Activated CD4-positive, alpha-beta T cell treated with anti-CD3 and anti-CD28 coated beads for 24 hours (primary cell): ENCODE data around the gene SAP30L.

Experiments
- DNase-seq, 2 donors: peaks; one replicate each; pipeline ENCODE4 v3.0.0-alpha.2; 2020; ENCODE audit warnings: low read depth in 2 of 2

SAP30L gene

GRCh38 chr5:154419236-154419635, 26.6 kb upstream of the SAP30L start:
- DNase-seq, result no peak

- DNase-seq, result no peak
Observed at GRCh38 chr5:154421868-154422267, 23.9 kb upstream of the SAP30L start.

GRCh38 chr5:154422298-154422697, 23.5 kb upstream of the SAP30L start:
- DNase-seq, result no peak

DNA sequence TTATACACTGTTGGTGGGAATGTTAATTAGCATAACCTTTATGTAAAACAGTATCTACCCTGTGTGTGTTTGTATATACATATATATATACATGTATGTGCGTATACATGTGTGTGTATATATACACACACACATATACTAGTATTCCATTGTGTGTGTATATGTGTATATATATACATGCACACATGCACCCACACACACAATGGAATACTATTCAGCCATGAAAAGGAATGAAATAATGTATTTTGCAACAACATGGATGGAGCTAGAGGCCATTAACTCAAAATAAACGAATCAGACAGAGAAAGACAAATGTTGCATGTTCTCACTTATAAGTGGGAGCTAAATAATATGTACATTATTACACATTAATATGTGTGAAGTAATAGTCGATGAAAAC, 17.6 kb upstream of the SAP30L start:
- no peak for DNase-seq

GRCh38 chr5:154429341-154429740, 16.5 kb upstream of the SAP30L start:
- no peak for DNase-seq

DNA sequence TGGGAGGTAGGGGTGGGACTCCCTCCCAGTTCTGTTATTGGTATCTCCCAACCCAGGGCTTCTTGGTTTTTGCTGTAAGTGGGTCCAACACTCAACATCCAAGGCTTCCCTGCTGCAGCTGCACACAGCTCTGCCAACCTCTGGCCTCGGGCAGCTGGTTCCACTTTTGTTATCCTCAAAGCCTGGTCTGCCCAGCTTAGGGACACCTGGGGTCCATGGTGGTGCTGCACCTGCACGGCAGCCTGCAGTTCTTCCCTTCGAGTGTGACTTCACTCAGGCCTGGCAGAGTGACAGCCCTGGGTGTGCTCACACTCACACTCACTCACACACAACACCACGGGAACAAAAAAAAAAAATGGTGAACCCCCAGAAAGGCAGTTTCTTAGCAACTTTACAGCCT, 15.3 kb upstream of the SAP30L start:
- no peak for DNase-seq

- no peak for DNase-seq
Observed at GRCh38 chr5:154430961-154431630, 14.7 kb upstream of the SAP30L start.

GRCh38 chr5:154435226-154435625, 10.6 kb upstream of the SAP30L start:
- DNase-seq, result no peak

DNA sequence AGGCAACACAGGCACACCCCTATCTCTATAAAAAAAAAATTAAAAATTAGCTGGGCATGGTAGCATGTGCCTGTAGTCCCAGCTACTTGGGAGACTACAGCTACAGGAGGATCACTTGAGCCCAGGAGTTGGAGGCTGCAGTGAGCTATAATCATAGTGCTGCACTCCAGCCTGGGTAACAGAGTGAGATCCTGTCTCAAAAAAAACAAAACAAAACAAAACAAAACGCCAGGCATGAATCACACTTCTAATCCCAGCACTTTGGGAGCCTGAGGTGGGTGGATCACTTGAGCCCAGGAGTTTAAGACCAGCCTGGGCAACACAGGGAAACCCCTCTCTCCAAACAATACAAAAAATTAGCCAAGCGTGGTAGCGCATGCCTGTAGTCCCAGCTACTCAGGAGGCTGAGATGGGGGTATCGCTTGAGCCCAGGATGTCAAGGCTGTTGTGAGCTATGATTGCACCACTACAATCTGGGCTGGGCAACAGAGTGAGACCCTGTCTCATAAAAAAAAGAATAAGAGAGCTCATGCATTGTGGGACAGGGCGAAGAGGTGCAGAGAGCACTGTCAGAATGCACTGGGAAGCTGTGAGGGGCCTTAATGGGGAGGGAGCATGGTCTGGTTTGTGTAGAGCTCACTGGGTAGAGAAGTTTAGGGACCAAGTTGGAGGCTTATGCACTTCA, 8.4 kb upstream of the SAP30L start:
- DNase-seq, result no peak

- DNase-seq, result no peak
Observed at GRCh38 chr5:154440540-154440939, 5.3 kb upstream of the SAP30L start.

GRCh38 chr5:154442801-154443200, 3.0 kb upstream of the SAP30L start:
- DNase-seq, result no peak

DNA sequence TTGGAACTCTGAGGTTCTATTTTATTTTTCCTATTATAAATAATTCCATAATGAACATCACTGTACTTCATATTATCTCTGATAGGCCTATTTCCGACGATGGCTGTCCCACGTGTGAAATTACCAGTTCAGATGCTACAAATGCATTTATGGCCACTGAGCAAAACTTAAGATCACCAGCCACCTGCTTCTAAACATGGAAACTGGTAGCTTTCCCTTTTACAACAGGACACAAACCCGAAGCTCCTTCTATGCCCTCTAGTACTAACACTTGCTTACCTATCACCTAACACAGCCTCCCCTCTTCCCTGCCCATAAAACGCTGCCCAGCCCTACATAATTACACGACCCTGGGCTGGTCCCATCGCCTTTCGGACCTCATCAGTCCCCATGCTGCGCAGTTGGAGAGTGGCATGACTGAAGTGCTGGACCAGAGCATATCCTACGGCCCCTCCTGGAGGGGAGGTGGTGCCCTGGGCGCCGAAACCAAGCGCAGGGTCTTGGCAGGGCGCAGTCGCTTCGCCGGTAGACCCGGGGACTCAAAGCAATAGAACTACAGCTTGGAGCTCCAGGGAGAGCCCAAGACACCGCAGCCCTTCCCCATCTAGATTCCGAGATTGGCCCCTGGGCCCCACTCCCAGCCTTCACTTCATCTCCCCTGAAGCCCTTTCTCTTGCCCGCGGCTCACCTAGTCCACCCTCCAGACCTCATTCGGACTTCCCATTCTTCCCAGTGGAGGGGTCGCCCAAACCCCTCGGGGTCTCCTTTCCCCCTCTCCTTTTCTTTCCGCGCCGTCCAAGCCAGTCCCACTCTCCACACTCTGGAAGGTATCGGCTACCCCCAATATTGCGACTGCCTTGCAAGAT, 1.0 kb upstream of the SAP30L start:
- DNase-seq, result no peak

- peak in 1 of 2 donors; percentile 28 for DNase-seq
Observed at GRCh38 chr5:154446195-154447088, 645 bp downstream of the SAP30L start.

DNA sequence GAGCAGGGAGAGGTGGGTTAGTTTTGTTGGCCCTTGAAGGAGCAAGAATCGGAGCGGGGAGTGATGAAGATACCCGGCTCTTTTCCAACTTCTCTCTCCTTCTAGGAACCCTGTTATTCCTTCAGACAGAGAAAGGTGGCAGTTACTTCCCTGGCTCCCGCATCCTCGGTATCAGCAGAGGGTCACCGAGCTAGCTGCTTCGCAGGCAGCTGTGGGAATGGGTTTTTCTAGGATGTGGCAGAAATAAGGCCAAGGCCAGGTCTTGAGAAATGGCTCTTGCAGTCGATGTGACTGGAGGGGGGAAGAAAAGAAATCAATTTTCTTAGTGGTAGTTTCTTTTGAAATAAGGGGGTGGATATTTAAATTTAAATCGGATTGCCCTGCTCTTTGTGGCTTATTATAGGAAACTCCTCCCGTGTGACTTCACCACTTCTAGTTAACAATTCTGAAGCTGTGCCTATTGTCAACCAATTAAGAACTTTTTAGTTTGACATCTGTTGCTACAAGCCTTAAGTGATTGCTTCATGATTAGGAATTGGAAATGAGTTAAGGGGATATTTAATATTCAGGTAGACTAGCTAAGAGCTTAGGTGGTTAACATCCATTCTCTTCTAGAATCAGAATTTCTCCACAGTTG, 1.4 kb downstream of the SAP30L start:
- no peak for DNase-seq

- DNase-seq, result no peak
Observed at GRCh38 chr5:154449786-154450185, 4.0 kb downstream of the SAP30L start.

GRCh38 chr5:154451957-154452356, 6.2 kb downstream of the SAP30L start:
- no peak for DNase-seq

DNA sequence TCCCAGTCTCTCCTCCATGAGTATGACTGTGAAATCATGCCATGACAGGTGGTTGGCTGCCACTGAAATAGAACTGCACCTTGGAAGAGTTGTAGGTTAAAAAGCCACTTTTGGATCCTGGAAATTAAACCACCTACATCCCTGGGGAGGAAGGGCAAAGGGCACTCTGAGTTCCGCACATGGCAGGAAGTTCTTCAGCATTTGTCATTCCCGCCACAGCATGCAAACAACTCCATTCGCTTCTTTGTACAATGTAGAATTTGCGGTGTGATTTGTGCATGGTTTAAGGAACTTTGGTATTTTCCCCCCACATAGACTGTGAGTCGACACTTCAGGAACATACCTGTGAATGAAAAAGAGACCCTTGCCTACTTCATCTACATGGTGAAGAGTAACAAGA, 9.8 kb downstream of the SAP30L start:
- DNase-seq, result no peak

DNA sequence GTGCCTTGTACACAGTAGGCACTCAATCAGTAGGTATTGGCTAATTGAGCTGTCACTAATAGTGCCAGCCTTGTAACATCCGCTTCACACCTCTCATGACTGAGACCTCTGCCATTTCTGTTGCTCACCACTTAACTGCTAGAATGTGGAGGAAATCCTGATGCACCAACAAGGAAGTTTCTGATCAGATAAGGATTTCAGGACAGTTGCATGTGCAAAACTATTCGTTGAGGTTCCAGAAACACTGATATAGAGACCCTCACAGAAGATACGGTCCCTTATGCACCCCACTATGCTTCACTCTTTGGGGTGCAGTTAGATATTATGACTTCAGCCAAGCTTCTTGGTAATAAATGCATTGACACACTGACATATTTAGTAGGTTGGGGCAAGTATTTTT, 10.7 kb downstream of the SAP30L start:
- DNase-seq, result no peak

DNA sequence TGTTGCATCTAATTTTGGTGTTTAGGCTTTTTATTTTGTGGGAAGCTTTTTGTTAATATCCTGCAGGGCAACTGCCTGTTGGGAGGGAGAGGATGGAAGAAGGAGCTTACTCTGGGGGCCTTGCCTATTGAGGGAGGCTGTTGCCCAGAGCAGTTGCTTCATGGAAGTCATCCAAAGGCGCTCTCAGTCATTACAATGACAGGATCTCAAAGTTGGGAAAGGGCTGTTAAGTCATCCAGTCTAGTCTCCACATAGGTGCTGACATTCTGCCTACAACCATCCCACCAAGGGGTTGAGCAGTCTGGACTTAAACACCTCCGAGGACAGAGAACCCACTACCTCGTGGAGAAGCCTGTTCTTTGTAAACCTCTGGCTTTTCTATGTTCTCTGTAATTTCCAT, 13.2 kb downstream of the SAP30L start:
- no peak for DNase-seq

DNA sequence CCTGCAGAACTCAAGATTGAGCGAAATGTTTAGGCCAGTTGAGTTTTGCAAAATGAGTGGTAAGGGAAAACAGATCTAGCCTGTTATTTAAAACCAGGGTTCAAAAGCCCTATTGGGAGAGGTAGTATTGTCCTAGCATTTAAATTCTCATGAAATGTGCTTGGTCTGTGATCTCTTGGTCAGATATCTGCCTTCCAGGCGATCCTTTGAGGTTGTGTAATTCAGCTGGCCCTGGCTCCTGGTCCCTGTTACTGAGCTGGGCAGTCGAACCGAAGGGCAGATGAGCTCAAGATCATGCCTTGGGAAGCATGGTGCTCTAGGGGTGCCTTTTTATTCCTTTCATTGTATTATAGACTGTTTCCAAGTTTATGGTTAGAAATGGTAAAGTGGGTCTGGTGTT, 14.4 kb downstream of the SAP30L start:
- DNase-seq, result no peak

DNA sequence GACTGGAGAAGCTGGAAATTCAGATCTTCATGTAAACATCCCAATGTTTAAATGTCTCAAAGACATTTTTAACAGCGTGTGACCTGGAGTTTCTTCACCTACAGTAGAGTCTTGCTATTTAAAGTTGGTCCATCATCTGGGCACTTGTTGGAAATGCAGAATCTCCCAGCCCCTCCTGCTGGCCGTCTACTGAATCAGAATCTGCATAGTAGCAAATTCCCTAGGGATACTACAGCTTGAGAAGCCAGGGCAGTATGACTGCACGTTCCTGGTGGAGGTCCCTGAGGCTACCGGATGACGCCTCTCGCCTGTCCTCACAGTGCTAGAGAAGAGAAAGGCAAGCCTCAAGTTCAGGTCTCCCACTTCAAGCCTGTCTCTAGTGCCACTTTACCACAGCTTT, 15.7 kb downstream of the SAP30L start:
- DNase-seq, result no peak
